Stimulated activated naive CD8-positive, alpha-beta T cell treated with anti-CD3 and anti-CD28 coated beads, Interleukin-15, amount 100 ng/mL, for 72 hours (primary cell): ENCODE results near the gene PSME1.

Experiments
- ATAC-seq: fragments of 150-1000 bp; cut with Tn5 transposase; 2 replicates; pipeline ENCODE4 v1.10.0; 2021; ENCODE audit warnings: mild to moderate bottlenecking, moderate library complexity
- DNase-seq, 2 donors: peaks; one replicate each; pipeline ENCODE4 v3.0.0; 2021 to 2022
- H3K27ac Mint-ChIP-seq, 2 donors: one replicate each; pipeline ENCODE4 v1.8.0; 2022; ENCODE audit warnings: mild to moderate bottlenecking in 2 of 2, mixed read lengths in 2 of 2, moderate library complexity in 2 of 2
- H3K27me3 Mint-ChIP-seq: one replicate; pipeline ENCODE4 v1.8.0; 2022; ENCODE audit warnings: mixed read lengths
- H3K4me1 Mint-ChIP-seq: one replicate; pipeline ENCODE4 v1.8.0; 2022; ENCODE audit warnings: mild to moderate bottlenecking, mixed read lengths
- H3K4me3 Mint-ChIP-seq, 2 donors: one replicate each; pipeline ENCODE4 v1.8.0; 2022; ENCODE audit warnings: mild to moderate bottlenecking in 2 of 2, mixed read lengths in 2 of 2, moderate library complexity in 1 of 2
- H3K9me3 Mint-ChIP-seq, 2 donors: one replicate each; pipeline ENCODE4 v1.8.0; 2022; ENCODE audit warnings: mixed read lengths in 2 of 2

Gene PSME1

DNA sequence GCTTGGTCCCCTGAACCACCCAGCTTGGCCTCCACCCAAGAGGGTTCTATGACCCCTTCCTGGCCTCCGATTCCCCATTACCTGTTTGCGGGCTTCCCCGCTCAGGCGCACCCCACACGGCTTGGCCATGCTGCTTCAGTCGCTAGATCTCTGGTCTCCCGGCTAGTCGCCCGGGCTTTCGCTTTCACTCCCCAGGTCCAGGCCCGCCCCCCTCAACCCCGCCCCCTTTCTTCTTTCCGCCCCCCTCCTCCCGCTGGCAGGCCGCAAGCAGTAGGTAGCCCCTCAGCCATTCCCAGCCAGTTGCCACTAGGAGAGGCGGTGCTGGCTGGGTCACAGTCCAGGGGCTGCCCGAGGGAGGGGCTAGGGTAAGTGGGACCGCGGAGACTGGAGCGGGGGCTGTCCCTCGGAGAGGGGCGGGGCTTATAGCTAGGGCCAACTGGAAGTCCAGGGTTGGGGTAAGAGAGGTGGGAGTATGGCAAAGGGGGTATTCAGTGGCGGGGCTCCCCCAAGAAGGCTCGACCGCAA lies 10.5 kb downstream of the PSME1 start, which contains the start of gene PSME2:
PSME2 (minus strand) TSS at position 158 of the 525 bp plus-strand sequence; CDS start at position 129, 29 bp downstream.
- peak; percentile 81 for ATAC-seq
- peak within 1 kb of the TSS; percentile 93 to 96 for H3K4me3 Mint-ChIP-seq
- DNase-seq = peak; percentile 96 to 98
- H3K4me1 Mint-ChIP-seq = peaks cover 85% of the 10 kb centered on the region
- H3K9me3 Mint-ChIP-seq = no peaks in the 10 kb centered on the region
- H3K27ac Mint-ChIP-seq = peak within 1 kb of the TSS; percentile 95 to 96
- H3K27me3 Mint-ChIP-seq = no peaks in the 10 kb centered on the region

DNA sequence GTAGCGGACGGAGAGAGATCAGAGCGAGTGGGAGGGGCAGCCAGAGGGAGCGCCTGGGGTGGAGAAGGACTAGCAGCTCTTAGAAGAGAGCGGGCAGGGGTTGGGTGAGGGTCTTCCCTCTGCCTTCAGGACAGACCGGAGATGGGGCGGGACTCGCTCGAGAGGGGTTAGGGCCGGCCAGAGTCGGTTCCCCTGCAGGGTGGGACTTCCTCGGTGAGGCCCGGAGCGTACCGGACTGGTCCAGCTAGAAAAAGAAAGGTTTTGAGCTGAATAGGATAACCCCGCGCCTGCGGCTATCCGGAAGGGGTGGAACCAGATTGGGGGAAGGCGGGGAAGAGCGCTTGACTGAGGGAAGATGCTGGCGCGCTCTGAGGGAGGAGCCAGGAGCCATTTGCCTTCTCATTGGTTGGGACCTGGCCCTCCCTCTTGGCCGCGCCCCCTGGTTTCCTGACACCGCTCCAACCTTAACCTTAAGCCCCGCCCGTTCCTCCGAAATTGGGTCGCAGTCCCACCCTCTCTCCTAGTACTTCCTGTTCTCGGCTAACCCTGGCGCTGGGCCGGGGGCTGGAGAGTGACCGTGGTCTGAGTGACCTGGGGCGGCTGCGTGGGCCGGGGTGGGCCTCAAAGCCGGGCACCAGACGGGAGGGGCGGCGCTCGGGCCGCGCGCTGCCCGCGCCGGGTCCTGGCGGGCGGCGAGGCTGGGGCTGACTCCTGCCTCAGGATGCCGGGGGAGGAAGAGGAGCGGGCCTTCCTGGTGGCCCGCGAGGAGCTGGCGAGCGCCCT lies 11.2 kb downstream of the PSME1 start, which contains the start of gene RNF31:
RNF31 (plus strand) TSS at position 521 of the 783 bp plus-strand sequence; CDS start at position 722, 201 bp downstream.
- Mint-ChIP-seq H3K4me3 (peak within 1 kb of the TSS; percentile 93 to 96), H3K27me3 (no peaks in the 10 kb centered on the region), H3K27ac (peak within 1 kb of the TSS; percentile 95 to 96), H3K4me1 (peaks cover 80% of the 10 kb centered on the region), H3K9me3 (no peaks in the 10 kb centered on the region)
- ATAC-seq = peak; percentile 87
- peak; percentile 95 to 97 for DNase-seq

DNA sequence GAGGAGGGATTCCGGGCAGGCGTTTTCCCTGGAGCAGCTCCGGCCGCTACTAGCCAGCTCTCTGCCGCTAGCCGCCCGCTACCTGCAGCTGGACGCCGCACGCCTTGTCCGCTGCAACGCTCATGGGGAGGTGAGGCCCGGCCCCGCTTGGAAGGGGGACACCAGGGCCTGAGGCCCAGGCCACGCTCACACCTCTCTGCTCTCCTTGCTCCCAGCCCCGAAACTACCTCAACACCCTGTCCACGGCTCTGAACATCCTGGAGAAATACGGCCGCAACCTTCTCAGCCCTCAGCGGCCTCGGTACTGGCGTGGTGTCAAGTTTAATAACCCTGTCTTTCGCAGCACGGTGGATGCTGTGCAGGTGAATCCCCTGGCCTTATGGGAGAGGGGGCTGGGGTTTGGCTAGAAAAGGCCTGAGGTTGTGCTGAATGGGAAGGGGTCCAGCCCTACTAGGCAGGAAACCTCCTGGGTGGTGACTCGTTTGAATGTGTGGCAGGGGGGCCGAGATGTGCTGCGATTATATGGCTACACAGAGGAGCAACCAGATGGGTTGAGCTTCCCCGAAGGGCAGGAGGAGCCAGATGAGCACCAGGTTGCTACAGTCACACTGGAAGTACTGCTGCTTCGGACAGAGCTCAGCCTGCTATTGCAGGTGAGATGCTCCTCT lies 11.9 kb downstream of the PSME1 start:
- Mint-ChIP-seq H3K4me3 (peak overlapping the region; percentile 93 to 96), H3K4me1 (peaks cover 72% of the 10 kb centered on the region), H3K27me3 (no peaks in the 10 kb centered on the region), H3K9me3 (no peaks in the 10 kb centered on the region), H3K27ac (peak overlapping the region; percentile 15 to 93)
- no peak for DNase-seq
- ATAC-seq = no peak

DNA sequence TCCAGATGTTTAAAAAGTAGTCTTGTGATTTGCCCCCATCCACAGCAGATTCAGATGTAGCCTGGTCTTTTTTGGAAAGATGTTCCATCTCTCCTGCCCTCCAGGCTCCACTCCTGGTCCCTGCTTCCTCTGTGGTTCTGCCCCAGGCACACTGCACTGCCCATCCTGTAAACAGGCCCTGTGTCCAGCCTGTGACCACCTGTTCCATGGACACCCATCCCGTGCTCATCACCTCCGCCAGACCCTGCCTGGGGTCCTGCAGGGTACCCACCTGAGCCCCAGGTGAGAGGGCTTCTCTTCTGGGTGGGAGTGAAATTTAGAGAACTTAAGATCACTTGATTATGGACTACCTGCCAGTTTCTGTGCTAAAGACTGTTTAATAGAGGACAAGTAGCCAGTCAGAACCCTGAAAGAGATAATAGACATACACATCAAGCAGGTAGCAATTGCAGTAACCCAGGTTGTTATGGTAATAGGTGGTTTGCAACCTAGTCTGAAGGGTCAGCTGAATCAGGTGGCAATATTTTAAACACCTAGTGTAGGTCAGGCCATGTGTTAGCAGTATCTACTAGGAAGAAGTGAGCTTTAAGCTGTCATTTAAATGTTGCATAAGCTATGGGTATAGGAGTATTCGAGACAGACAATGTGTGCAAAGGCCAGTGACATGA lies 13.4 kb downstream of the PSME1 start:
- peak overlapping the region; percentile 56 to 93 for H3K4me3 Mint-ChIP-seq
- no peaks in the 10 kb centered on the region for H3K27me3 Mint-ChIP-seq
- peaks cover 57% of the 10 kb centered on the region for H3K4me1 Mint-ChIP-seq
- ATAC-seq (no peak), DNase-seq (no peak)
- no peak overlapping the region for H3K27ac Mint-ChIP-seq
- H3K9me3 Mint-ChIP-seq = no peaks in the 10 kb centered on the region

DNA sequence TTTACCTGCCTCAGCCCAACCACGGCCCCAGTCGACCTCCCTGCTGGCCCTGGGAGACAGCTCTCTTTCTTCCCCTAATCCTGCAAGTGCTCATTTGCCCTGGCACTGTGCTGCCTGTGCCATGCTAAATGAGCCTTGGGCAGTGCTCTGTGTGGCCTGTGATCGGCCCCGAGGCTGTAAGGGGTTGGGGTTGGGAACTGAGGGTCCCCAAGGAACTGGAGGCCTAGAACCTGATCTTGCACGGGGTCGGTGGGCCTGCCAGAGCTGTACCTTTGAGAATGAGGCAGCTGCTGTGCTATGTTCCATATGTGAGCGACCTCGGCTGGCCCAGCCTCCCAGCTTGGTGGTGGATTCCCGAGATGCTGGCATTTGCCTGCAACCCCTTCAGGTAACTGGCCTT lies 14.1 kb downstream of the PSME1 start:
- H3K4me1 Mint-ChIP-seq = peaks cover 51% of the 10 kb centered on the region
- no peak overlapping the region for H3K27ac Mint-ChIP-seq
- H3K4me3 Mint-ChIP-seq = no peak overlapping the region
- DNase-seq (no peak), ATAC-seq (no peak)
- no peaks in the 10 kb centered on the region for H3K9me3 Mint-ChIP-seq
- no peaks in the 10 kb centered on the region for H3K27me3 Mint-ChIP-seq

DNA sequence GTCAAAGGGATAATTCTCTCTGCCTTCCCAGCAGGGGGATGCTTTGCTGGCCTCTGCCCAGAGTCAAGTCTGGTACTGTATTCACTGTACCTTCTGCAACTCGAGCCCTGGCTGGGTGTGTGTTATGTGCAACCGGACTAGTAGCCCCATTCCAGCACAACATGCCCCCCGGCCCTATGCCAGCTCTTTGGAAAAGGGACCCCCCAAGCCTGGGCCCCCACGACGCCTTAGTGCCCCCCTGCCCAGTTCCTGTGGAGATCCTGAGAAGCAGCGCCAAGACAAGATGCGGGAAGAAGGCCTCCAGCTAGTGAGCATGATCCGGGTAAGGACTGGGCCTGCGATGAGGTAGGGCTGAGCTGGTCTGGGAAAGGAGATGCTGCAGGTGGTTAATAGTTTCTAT lies 14.6 kb downstream of the PSME1 start:
- Mint-ChIP-seq H3K4me1 (peaks cover 46% of the 10 kb centered on the region), H3K9me3 (no peaks in the 10 kb centered on the region), H3K4me3 (no peak overlapping the region), H3K27me3 (no peaks in the 10 kb centered on the region), H3K27ac (no peak overlapping the region)
- DNase-seq = no peak
- no peak for ATAC-seq

DNA sequence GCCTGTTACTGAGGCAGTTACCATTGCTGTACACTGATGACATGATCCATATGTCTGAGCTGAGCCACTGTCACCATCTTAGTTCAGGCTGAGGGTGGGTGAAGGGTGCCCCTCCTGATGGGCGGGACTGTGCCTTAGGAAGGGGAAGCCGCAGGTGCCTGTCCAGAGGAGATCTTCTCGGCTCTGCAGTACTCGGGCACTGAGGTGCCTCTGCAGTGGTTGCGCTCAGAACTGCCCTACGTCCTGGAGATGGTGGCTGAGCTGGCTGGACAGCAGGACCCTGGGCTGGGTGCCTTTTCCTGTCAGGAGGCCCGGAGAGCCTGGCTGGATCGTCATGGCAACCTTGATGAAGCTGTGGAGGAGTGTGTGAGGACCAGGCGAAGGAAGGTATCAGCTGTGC lies 15.0 kb downstream of the PSME1 start:
- no peaks in the 10 kb centered on the region for H3K9me3 Mint-ChIP-seq
- no peaks in the 10 kb centered on the region for H3K27me3 Mint-ChIP-seq
- DNase-seq (no peak), ATAC-seq (no peak)
- peak overlapping the region in 1 of 2 donors; percentile 80 for H3K27ac Mint-ChIP-seq
- H3K4me1 Mint-ChIP-seq = peaks cover 42% of the 10 kb centered on the region
- no peak overlapping the region for H3K4me3 Mint-ChIP-seq

DNA sequence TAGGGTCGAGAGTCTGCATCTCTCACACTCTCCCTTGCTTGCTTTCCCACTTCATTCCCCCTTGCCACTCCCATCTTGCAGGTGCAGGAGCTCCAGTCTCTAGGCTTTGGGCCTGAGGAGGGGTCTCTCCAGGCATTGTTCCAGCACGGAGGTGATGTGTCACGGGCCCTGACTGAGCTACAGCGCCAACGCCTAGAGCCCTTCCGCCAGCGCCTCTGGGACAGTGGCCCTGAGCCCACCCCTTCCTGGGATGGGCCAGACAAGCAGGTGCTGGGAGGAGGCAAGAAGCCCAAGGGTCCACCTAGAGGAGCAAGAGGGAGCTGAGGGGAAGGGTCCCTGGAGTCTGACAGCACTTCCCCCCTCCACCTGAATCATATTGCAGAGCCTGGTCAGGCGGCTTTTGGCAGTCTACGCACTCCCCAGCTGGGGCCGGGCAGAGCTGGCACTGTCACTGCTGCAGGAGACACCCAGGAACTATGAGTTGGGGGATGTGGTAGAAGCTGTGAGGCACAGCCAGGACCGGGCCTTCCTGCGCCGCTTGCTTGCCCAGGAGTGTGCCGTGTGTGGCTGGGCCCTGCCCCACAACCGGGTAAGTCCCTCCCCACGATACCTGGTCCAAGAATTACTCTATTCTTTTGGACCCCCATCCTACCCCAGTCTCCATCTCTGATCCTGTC lies 15.5 kb downstream of the PSME1 start:
- no peaks in the 10 kb centered on the region for H3K27me3 Mint-ChIP-seq
- peaks cover 37% of the 10 kb centered on the region for H3K4me1 Mint-ChIP-seq
- H3K4me3 Mint-ChIP-seq = no peak overlapping the region
- no peaks in the 10 kb centered on the region for H3K9me3 Mint-ChIP-seq
- no peak for ATAC-seq
- H3K27ac Mint-ChIP-seq = no peak overlapping the region
- DNase-seq = no peak

DNA sequence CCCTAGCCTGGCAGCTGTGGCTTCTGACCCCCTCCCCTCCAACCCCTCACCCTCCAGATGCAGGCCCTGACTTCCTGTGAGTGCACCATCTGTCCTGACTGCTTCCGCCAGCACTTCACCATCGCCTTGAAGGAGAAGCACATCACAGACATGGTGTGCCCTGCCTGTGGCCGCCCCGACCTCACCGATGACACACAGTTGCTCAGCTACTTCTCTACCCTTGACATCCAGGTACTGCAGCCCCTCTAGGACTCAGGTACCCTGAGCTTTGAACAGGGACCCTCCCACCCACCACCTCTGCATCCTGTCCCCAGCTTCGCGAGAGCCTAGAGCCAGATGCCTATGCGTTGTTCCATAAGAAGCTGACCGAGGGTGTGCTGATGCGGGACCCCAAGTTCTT lies 19.1 kb downstream of the PSME1 start:
- Mint-ChIP-seq H3K4me1 (peaks cover 19% of the 10 kb centered on the region), H3K4me3 (no peak overlapping the region), H3K27ac (peak overlapping the region; percentile 7 to 88), H3K9me3 (no peaks in the 10 kb centered on the region), H3K27me3 (no peaks in the 10 kb centered on the region)
- DNase-seq = no peak
- no peak for ATAC-seq

DNA sequence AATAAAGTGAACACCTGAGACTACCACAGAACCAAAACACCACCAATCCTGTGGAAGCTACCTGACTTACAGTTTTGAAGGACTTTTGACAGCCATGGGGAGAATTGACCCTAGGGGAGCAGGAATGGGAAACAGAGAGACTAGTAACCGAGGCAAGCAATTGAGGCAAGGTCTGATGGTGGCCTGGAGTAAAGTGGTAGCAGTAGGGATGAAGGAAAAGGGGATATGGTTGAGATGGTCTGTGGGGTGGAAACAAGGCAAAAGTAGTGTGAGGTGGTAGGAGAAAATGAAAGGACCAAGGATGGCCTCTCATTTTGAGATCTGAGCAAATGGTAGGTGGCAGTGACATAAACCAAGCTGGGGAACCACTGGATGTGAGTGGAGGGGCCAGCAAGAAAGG lies 20.8 kb downstream of the PSME1 start:
- ATAC-seq = no peak
- H3K4me3 Mint-ChIP-seq = no peak overlapping the region
- DNase-seq = no peak
- no peaks in the 10 kb centered on the region for H3K27me3 Mint-ChIP-seq
- peak overlapping the region in 1 of 2 donors; percentile 62 for H3K27ac Mint-ChIP-seq
- no peaks in the 10 kb centered on the region for H3K9me3 Mint-ChIP-seq
- H3K4me1 Mint-ChIP-seq = peaks cover 24% of the 10 kb centered on the region

DNA sequence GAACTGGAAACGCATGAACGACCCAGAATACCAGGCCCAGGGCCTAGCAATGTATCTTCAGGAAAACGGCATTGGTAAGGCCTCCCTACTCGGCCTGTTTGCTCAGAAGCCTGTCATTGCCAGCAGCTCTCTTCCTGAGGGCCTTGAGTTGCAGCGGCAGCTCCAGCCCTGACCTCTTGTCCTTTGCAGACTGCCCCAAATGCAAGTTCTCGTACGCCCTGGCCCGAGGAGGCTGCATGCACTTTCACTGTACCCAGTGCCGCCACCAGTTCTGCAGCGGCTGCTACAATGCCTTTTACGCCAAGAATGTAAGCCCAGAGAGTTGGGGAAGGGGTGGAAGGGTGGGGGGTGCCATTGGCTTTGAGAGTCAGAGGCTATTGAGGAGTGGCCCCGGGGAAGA lies 21.3 kb downstream of the PSME1 start:
- DNase-seq (no peak), ATAC-seq (no peak)
- H3K4me1 Mint-ChIP-seq = peaks cover 29% of the 10 kb centered on the region
- H3K4me3 Mint-ChIP-seq = no peak overlapping the region
- H3K9me3 Mint-ChIP-seq = no peaks in the 10 kb centered on the region
- H3K27me3 Mint-ChIP-seq = no peaks in the 10 kb centered on the region
- H3K27ac Mint-ChIP-seq = peak overlapping the region; percentile 62 to 76

DNA sequence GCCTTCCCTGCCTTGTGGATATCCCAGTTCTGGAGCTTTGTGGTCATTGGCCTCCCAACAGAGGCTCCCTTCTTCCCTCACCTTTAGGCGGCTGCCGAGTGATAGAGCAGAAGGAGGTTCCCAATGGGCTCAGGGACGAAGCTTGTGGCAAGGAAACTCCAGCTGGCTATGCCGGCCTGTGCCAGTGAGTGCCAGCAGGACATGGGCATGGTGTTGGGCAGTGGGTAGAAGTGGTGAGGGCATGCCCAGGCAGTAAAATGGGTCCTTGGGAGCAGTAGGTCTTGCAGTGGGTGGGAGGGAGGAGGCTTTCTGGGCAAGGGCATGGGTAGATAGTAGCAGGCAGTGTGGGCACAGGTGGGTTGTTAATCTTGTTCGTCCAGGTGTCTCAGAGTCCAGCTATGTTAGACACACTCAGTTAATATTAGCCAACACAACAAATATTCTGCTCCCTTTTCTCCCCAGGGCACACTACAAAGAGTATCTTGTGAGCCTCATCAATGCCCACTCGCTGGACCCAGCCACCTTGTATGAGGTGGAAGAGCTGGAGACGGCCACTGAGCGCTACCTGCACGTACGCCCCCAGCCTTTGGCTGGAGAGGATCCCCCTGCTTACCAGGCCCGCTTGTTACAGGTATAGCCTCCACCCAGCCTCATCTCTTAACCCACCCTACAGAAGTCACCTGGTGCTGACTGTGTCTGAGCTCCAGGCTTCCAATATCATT lies 23.9 kb downstream of the PSME1 start:
- Mint-ChIP-seq H3K27me3 (no peaks in the 10 kb centered on the region), H3K4me1 (peaks cover 55% of the 10 kb centered on the region), H3K9me3 (no peaks in the 10 kb centered on the region), H3K4me3 (peak overlapping the region in 1 of 2 donors; percentile 19), H3K27ac (peak overlapping the region; percentile 100)
- no peak for ATAC-seq
- no peak for DNase-seq

DNA sequence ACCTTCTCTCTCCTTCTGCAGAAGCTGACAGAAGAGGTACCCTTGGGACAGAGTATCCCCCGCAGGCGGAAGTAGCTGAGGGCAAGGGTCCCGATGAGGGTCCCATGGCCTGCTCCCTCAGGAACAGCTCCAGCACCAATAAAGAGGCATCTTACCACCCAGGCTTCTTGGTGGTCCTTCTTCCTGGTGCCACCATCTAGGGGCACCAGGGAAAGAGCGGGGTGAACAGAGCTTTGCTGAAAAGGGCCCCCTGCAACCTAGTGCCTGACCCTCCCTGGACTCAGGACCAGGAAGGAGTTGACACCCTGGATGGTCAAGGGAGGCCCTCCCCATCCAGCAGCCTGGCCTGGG lies 24.5 kb downstream of the PSME1 start:
- H3K27ac Mint-ChIP-seq = peak overlapping the region; percentile 100
- DNase-seq (no peak), ATAC-seq (no peak)
- H3K9me3 Mint-ChIP-seq = no peaks in the 10 kb centered on the region
- H3K4me3 Mint-ChIP-seq = peak overlapping the region in 1 of 2 donors; percentile 19
- peaks cover 60% of the 10 kb centered on the region for H3K4me1 Mint-ChIP-seq
- H3K27me3 Mint-ChIP-seq = no peaks in the 10 kb centered on the region

DNA sequence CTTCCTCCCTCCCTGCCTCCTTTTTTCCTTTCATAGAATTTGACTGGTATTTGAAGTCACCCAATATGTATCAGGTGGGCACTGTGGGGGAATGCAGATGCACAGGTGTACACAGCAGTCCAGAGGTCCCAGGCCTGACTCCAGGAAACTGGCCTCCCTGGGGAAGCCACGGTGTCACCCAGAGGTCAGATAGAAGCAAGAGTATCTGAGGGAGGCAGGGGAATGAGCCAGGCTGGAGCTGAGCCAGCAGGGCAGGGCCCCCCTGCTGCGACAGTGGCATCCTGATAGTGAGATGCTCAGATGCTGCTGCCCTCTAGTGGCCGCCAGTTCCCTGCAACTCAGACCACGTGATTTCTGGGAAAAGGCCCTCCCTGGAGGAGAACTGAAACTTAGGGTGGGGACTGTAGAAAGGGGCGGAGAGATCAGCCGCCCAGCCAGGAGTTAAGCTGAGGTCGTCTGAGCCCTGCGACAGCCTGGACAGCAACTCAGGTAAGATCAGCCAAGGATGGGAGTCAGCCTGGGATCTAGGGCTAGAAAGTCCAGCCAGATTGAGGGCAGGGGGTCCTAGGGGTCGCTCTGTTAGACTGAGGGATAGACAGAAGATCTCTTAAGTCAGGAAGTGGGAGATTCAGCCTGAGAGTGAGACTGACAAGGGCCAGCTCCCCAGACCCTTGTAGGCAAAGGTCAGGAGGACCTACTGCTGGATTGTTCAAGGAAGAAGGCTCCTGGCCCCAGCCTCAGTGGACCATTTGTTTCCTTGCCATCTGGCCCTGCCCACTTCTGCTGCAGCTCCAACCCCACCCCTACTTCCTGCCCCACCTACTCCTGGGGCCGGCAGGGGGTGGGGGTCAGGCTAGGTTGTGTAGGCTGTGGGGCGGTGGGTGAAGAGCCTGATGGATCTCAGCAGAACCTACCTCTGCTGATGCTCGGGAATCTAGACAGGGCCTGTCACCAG lies 25.1 kb downstream of the PSME1 start, which contains the start of gene IRF9:
IRF9 (plus strand) TSS at position 416 of the 955 bp plus-strand sequence. CDS start 880 bp downstream, outside the sequence.
- no peaks in the 10 kb centered on the region for H3K9me3 Mint-ChIP-seq
- H3K27ac Mint-ChIP-seq = peak within 1 kb of the TSS; percentile 100
- H3K27me3 Mint-ChIP-seq = no peaks in the 10 kb centered on the region
- peak within 1 kb of the TSS; percentile 96 to 98 for H3K4me3 Mint-ChIP-seq
- peaks cover 67% of the 10 kb centered on the region for H3K4me1 Mint-ChIP-seq
- DNase-seq (peak; percentile 98 to 99), ATAC-seq (peak; percentile 91)
